Measurements from ENCODE around the gene ADCK1.

DNA sequence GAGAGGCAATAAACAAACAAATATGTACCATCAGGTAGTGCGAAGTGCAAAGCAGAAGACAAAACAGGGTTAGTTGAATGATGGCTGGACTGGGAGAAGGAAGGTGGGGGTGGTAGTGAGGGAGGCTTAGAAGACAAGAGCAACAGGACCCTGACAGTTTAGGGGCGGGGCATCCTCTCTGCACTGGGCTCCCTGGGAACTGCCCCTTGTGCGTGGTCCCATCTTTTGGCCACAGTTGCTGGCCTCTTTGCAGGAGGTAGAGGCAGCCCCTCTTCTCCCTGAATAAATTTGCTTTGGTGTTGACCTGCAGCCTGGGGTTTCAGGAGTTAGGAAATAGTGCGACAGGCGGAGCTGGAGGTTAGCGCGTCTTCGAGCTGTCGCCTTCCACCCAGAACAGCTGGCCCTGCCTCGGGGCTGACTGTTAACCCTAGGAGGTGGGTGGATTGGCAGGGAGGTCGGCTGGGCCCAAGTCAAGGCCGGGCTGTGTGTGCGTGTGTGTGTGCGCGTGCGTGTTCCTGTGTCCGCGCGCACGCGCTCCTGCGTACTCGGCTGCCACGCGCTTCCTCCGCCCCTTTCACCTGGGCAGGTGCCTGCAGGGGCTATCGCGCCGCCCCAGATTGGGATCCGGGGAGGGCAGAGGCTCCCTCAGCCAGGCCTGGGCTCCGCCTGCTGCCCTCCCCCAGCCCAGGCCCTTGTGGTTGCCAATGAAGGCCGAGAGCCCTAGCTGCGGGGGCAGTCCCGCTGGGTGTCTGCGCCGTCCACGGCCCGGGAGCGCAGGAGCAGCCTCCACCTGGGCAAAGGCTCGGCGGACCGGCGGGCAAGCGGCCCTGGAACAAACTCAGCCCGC lies 180.8 kb downstream of the ADCK1 start:
- TF ChIP-seq, protein P1, sequence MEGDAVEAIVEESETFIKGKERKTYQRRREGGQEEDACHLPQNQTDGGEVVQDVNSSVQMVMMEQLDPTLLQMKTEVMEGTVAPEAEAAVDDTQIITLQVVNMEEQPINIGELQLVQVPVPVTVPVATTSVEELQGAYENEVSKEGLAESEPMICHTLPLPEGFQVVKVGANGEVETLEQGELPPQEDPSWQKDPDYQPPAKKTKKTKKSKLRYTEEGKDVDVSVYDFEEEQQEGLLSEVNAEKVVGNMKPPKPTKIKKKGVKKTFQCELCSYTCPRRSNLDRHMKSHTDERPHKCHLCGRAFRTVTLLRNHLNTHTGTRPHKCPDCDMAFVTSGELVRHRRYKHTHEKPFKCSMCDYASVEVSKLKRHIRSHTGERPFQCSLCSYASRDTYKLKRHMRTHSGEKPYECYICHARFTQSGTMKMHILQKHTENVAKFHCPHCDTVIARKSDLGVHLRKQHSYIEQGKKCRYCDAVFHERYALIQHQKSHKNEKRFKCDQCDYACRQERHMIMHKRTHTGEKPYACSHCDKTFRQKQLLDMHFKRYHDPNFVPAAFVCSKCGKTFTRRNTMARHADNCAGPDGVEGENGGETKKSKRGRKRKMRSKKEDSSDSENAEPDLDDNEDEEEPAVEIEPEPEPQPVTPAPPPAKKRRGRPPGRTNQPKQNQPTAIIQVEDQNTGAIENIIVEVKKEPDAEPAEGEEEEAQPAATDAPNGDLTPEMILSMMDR (IDR thresholded peaks at IDR 0.05) = no peak
- TF ChIP-seq POLR2A (IDR thresholded peaks at IDR 0.05) = no peak
